Measurements from ENCODE around the gene UCN.

GRCh38 chr2:27313882-27314645, 5.8 kb upstream of the UCN start:
- no peak for TF ChIP-seq CTCF (IDR thresholded peaks at IDR 0.05; ENCODE audit: low read depth, low read length, poor library complexity, severe bottlenecking)
- no peak for TF ChIP-seq EZH2phosphoT487 (IDR thresholded peaks at IDR 0.05; ENCODE audit: borderline replicate concordance, low read length)
